ENCODE data around the gene MSS51.

- TF ChIP-seq CTCF (IDR thresholded peaks at IDR 0.05 in 8 of 11, conservative IDR thresholded peaks at IDR 0.05 in 3 of 11) (no peak), POLR2AphosphoS5 (IDR thresholded peaks at IDR 0.05) (no peak), POLR2A (IDR thresholded peaks at IDR 0.05) (no peak)
Measured at GRCh38 chr10:73407495-73407894, 25.9 kb downstream of the MSS51 start.
